ENCODE results near the gene ENAM.
A peak's percentile ranks its signal among the peaks of the same experiment; 100 is the strongest.

ENAM gene, protein sequence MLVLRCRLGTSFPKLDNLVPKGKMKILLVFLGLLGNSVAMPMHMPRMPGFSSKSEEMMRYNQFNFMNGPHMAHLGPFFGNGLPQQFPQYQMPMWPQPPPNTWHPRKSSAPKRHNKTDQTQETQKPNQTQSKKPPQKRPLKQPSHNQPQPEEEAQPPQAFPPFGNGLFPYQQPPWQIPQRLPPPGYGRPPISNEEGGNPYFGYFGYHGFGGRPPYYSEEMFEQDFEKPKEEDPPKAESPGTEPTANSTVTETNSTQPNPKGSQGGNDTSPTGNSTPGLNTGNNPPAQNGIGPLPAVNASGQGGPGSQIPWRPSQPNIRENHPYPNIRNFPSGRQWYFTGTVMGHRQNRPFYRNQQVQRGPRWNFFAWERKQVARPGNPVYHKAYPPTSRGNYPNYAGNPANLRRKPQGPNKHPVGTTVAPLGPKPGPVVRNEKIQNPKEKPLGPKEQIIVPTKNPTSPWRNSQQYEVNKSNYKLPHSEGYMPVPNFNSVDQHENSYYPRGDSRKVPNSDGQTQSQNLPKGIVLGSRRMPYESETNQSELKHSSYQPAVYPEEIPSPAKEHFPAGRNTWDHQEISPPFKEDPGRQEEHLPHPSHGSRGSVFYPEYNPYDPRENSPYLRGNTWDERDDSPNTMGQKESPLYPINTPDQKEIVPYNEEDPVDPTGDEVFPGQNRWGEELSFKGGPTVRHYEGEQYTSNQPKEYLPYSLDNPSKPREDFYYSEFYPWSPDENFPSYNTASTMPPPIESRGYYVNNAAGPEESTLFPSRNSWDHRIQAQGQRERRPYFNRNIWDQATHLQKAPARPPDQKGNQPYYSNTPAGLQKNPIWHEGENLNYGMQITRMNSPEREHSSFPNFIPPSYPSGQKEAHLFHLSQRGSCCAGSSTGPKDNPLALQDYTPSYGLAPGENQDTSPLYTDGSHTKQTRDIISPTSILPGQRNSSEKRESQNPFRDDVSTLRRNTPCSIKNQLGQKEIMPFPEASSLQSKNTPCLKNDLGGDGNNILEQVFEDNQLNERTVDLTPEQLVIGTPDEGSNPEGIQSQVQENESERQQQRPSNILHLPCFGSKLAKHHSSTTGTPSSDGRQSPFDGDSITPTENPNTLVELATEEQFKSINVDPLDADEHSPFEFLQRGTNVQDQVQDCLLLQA

DNA sequence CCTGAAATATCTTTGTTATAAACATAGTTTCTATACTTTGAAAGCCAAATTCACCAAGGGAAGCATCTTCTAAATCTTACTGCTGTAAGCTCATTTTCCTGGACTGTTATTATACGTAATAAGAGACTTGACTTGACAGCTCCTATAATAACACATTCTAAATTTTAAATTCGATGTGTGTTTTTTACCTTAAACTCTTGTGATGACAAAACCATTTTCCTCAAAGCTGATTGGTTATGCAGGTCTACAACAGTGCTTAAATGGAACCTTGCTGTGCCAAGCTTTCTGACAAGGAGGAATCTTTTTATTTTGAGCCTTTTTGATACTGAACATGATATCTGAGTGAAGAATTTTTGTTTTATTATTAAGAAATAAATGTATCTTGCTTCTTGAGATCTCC is at the start of gene ENAM:
ENAM (plus strand) TSS at position 301 of the 400 bp plus-strand sequence. CDS start 757 bp downstream, outside the sequence.
- DNase-seq (ENCODE audit: low read depth in 2 of 2): no peak

DNA sequence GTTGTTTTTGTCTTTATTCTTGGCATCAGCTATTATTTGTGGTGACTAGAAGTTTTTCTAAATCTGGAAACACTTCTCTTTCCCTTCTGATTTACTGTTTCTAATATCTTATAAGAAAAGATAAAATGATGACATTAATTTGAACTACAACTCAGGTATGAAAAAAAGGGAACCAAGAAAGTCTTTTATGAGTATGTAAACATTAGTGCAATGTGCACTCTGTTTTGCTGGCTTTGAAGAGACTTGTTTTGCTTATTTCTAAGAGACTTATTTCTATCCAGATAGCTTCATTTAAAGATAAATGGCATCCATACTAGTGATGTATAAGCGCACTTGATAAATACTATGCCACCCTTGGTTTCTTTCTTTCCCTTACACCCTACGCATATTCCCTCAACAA is 46.6 kb upstream of the ENAM start:
- no peak for DNase-seq (ENCODE audit: low read depth in 2 of 2)

DNA sequence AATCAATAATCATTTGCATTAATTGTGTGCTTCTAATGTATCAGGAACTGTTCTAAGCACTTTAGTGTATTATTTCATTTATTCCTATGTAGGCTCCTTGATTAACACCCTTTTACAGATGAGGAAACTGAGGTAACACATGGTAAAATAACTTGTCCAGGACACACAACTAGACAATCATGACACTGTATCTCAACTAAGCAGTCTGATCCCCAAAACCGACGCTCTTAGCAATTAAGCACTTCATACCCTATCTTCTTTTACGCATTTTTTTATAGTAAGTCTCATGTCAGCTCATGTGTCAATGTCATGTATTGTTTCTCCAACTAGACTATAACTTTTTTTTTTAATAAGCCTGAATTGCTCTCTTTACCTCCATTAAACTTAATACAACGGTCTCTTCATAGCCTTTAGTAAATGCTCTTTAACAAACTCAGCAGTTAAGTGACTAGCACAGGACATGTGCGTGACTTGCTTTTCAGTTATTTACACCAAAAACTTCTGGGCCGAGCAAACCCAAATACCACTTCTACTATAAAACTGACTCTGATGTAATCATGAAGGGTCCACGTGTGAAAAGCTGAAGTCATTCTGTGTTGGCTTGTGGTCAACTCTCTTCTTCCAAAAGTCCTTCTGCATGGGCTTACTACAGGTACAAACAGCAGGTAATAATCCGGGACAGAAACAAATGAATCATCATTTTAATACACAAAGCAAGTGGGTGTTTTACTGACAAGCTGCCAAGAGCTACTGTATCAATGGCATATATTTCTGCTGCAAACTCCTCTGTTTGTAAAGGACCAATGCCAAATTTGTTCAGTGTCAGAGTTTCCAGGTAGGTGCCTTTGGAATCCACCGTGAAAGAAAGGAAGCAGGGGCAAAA is 44.4 kb upstream of the ENAM start:
- DNase-seq (ENCODE audit: low read depth in 2 of 2): no peak

DNA sequence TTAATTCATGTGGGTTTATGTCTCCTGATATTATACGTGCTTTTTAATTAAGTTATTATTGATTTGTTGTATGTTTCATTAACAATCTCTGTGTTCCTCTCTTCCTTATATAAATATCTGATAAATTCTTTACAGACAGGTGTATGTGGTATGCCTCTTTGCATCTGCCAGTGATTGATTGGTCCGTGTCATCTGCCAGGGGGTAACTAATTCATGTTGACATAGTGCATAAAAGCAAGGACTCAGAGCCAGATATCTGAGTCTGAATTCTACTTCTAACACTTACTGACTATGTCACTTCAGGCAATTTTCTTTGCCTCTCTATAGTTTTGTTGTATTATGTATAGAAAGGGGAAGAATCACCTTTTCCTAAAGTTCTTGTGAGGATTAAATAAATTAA is 41.7 kb upstream of the ENAM start:
- no peak for DNase-seq (ENCODE audit: low read depth in 2 of 2)

DNA sequence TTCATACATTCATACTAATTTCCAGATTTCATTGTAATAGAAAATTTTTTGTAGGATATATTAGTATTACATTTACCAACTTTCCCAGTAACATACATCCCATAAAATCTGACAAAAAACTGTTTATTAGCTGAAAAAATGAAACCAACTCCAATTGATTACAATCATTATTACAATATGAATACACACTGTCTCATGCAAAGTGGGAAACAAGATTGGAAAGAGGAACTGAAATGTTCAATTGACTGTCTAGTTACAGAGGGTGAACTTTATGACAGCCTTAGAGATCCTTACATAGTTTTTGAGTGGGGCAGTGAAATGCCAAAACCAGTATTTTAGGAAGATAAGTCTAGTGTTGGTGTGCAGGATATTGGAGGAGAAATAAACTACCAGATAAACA is 38.8 kb upstream of the ENAM start:
- DNase-seq (ENCODE audit: low read depth in 2 of 2): no peak

DNA sequence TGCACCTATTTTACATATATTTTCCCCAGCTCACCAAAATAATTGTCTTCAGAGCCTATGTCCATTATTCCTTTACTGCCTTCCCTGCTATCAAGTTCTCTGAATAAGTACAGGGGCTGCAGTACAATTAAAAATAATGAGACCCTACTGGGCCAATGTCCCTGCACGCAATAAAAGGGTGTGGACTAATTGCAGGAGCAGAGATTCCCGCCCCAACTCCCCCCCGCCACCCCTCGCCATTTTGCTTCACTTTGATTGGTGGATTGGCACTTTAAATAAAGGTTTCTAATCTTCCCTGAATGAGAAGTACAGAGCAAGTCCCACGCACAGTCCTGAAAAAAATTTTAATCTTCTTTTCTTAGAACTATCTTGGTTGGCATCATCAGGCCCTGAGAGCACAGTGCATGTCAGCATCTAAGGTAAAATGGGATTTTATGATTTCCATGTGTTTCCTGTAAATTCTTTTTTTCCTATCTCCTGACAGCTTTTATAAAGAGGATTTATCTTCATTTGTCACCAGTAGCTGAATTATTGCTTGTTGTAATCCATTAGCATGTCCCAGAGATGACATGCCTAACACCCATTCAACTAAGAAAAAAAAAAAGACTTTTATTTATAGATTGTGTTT is 36.5 kb upstream of the ENAM start, which contains the start of gene AMBN:
AMBN (plus strand) TSS at position 302 of the 628 bp plus-strand sequence; CDS start at position 405, 103 bp downstream.
- DNase-seq (ENCODE audit: low read depth in 2 of 2): no peak

DNA sequence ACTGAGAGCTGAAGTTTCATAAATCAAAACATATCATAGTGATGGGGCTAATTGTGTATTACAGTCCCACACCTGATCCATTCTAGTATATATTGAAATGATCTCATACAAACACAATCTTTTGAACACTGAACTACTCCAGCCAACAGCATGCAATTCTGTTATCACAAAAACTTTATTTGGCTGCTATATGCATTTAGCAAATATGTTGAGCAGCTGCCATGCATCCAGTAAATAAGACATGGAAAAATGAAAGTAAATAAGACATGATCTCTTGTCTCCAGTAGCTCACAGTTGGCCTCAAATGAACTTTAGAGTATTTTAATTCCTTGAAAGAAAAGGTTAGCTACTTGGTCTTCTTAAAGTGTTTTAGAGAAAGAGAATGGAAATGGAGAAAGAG is 34.3 kb upstream of the ENAM start:
- DNase-seq (ENCODE audit: low read depth in 2 of 2): no peak

DNA sequence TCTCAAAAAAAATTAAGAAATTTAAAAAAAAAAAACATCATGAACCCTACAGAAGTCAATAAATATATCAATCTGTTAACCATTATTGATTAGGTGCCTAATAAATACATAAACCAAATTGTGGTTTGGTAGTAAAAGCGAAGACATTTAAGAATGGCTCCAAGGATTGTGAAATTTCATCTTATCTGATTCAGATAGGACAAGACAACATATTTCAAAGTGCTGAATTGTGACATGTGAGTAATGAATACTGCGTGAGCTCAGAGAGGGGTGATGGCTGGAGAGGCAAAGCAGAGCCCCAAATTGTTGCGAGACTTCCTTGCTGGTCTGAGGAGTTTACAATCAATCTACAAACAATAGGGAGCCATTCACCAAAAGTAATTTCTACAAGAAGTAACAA is 28.2 kb upstream of the ENAM start:
- no peak for DNase-seq (ENCODE audit: low read depth in 2 of 2)

DNA sequence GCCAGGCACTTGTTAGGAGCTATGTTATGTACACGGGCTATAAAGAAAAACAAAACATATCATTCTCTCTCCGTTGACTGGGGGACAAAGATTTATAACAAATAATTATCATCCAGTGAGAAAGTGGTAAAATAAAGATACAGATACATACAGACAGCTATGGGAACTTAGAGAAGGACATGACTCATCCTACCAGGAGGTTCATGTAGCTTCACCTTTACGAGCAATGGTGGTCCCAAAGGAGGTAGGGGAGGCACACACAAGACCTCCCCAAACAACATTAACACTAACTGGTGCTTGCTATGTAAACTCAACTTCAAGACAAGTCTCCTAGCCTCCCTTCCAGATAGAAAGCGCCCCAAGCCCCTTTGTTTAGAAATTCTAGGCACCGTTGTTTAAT is 27.6 kb upstream of the ENAM start:
- DNase-seq (ENCODE audit: low read depth in 2 of 2): no peak

DNA sequence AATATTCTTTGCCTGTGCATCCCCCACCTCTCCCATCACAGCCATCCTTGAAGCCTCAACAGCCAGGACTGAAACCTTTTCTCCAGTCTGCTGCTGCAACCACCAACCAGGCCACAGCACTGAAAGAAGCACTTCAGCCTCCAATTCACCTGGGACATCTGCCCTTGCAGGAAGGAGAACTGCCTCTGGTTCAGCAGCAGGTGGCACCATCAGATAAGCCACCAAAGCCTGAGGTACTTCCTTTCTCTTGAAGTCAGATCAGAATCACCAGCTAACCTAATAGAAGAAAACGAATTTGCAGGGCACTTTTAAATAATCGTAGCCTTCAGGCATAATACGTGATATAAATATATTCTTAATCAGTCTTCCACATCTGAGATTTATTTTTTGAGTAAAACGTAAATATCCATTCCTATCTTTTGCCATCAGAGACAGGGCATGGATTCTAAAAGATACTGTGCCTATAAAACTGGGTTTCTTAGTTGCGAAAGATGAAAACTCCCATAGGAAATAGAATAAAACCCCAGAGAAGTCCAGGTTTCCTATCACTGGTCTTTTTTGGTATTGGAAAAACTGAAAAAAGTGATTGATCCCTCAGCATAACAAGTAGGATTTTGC is 27.0 kb upstream of the ENAM start:
- DNase-seq (ENCODE audit: low read depth in 2 of 2): peak; percentile 26 to 31

DNA sequence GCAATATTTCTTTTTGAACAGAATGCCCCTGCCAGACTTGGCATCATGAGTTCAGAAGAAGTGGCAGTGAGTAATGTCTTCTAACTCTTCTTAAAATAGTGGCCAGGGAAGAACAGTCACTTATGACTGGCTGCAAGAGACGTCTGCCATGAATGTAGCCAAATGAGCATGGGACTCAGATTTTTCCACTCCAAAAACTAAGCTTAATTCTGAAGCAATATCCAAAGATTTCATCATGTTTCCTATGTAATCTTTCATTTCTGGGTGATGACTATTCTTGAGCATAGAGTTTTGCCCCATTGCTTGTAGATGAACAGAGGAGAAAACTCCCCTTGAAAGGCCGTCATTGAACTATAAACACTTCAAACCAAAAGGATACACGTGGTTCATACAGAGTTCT is 24.7 kb upstream of the ENAM start:
- no peak for DNase-seq (ENCODE audit: low read depth in 2 of 2)

DNA sequence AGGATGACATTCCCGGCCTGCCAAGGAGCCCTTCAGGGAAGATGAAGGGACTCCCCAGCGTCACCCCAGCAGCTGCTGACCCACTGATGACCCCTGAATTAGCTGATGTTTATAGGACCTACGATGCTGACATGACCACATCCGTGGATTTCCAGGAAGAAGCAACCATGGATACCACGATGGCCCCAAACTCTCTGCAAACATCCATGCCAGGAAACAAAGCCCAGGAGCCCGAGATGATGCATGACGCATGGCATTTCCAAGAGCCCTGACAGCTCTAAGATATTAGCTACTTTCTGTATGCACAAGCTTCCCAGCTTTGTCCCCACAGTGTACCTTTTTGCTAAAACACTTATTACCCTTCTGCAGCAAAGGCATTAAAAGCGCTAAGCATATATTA is 22.1 kb upstream of the ENAM start:
- DNase-seq (ENCODE audit: low read depth in 2 of 2): no peak

DNA sequence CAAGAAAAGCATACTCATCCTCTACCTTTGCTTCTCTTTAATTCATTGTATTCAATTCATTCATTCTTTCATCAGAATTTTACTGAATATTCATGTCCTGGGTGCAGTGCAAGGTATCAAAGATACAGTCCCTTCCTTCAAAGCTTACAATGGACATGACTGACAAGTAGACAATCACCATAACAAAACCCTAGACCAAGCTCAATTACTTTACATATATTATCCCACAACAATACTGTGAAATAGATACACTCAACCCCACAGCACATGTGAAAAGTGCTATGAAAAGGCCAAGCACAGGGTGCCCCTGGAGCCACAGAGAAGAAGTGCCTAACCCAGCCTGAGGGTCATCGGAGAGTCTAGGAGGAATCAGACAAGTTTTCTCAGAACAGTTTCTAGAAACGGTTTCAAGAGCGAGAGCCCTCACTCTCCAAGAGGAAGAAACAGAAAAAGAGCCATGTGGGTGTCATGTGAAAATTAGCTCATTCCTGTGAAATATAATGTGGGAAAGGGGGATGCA is 21.1 kb upstream of the ENAM start:
- DNase-seq (ENCODE audit: low read depth in 2 of 2): no peak

DNA sequence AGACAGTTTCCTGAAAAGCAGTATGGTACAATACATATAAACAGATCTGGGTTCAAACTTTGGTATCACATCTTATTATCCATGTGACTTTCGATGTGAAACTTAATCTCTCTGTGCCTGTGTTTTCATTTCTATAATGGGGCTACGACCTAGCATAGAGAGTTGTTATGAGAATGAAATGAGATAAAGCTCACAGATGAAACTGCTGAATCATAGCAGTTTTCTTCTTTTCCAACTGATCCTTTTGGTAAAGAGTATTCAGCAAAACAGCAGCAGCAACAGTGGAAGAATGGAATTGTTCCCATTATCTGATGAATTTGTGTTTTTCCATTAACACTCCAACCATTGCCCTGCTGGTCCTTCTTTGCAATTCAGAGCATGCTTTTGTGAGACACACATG is 20.2 kb upstream of the ENAM start:
- DNase-seq (ENCODE audit: low read depth in 2 of 2): no peak

DNA sequence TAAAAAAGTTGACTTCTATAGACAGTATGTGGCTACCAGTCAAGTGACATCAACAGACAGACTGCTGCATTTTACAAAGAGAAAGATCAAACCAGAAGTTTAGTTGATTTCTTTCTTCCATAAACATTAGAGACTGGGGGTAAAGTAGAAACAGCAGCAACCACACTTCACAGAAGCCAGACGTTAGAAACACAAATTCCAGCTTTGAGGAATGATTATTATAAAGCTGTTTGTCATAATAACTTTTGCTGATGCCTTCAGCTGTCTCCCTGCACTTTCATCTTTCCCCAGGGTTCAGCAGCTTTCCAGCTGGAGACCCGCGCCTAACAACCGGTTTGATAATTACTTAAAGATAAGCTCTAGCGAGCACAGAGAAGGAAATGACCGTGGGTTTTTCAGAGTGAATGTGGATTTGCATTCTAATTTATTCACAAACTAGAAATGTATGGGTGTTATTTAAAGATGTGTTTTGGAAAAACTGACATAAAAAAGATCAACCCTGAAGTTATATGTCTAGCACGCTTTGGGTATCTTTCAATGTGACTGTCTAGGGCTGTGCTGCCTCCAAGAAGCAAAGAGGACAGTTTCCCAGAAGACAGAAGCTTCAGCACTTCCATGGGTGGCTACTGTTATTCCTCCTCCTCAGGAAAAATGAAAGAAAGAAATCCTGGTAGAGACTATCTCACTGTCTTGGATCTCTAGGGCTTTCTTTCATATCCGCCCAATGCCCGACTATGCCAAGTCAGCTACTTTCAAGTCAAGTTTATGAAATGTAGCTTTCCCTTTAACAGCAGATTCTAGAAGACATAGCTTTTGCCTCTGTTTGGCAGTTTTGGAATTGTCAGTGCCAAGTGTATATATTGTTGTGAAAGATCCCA is 15.0 kb upstream of the ENAM start:
- no peak for DNase-seq (ENCODE audit: low read depth in 2 of 2)

DNA sequence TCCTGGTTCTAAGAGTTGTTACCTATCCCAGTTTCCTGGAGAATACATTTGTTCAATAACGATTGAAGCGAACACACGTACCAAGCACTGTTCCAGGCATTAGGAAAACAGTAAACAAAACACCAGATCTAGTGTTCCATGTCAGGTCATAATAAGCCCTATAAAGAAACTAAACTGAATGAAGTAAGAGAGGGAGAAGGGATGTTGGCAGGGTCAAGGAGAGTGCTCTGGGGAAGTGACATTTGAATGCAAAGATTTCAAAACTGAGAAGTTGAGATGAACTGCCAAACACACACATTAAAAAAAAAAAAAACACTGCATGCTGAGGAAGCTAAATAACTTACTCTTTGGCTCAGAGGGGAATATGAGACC is 14.4 kb upstream of the ENAM start:
- DNase-seq (ENCODE audit: low read depth in 2 of 2): no peak

DNA sequence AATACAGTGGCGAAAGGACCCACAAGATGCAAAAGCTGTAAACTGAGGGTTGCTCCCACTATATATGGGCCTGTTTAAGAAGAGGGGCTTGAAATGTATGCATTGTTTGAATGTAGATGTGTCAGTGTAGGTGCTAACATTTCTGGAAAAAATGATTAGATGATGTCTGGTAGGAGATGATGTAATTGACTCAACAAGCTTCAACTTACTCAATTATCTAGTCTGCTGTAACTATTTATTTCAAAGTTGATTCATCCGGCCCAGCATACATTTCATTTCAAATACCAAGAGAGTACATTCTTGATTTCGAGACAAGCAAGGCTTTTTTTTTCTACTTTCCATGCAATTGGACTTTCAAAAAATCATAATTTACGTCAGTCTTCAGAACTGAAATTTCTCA is 9.3 kb upstream of the ENAM start:
- no peak for DNase-seq (ENCODE audit: low read depth in 2 of 2)

DNA sequence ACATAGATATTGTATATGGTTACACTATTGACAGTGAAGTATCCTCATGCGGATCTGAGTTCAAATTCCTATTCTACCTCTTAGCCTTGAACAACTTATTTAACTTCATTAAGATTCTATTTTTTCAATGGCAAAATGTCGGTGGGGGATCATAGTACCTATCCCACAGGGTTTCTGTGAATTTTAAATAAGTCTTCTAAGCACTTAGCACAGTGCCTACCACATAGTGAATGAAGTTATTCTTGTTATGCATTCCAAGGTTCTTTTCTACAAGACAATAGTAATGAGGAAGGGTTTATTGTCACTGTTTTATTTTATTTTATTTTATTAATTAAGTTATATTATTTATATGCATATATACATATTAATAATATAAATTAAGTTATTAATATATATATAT is 8.8 kb upstream of the ENAM start:
- no peak for DNase-seq (ENCODE audit: low read depth in 2 of 2)

DNA sequence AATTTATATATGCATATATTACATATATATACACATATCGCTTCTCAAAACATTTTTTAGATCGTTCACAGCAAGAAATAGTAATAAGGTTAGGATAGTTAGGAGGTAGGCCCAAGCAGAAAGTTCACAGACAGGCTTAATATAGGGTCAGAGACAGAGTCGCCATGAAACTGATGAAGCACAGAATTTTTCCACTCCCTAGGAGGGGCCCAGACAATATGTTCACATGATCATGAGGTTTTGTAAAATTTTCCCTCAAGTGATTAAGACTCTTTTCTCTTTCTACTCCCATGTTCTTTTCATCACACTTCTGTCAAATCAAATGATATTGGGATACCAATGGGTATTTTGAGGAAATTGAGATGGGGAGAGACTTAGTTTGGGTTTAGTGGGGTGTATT is 5.2 kb upstream of the ENAM start:
- DNase-seq (ENCODE audit: low read depth in 2 of 2): no peak

Measured in fibroblast of skin of left biceps (primary cell).